GM19463 (cell line): Measurements from ENCODE around the gene SCNN1A.

Source experiments
- ATAC-seq: cut with Tn5 transposase; IDR thresholded peaks from one replicate; pipeline ENCODE4 v1.9.1; 2021; ENCODE audit warnings: mild to moderate bottlenecking, moderate library complexity; ENCODE audit not compliant: unreplicated experiment

Gene SCNN1A

DNA sequence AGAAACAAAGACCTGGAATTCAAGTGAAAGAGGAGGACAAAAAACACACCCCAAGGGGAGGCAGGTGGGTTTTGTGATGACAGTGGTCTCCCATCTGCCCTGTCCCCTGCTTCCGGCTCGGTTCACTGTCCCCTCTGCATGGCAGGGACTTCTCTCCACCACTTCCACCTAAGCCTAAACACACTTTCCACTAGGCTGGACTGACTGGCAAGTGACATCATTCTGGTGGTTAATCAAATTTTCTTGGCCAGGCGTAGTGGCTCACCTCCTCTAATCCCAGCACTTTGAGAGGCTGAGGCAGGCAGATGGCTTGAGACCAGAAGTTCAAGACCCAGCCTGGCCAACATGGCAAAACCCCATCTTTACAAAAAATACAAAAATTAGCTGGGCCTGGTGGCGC lies 53.0 kb downstream of the SCNN1A start:
- no peak for ATAC-seq

DNA sequence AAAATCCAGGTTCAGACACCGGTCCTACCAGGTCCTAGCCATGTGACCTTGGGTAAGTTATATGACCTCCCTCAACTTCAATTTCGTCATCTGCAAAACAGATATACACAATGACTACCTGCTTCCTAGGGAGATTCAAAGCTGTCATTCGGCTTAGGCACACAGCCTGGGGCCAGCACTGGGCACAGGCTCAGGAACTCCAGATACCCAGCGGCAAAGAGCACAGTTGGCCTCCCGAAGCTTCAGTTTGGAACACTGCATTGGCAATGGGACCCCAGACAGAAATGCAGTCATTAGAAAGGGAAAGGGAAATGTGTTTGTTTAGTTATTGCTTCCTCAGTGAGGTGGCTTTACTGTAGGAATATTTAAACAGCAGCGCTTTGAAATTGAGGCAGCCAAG lies 53.5 kb downstream of the SCNN1A start:
- ATAC-seq, result no peak

DNA sequence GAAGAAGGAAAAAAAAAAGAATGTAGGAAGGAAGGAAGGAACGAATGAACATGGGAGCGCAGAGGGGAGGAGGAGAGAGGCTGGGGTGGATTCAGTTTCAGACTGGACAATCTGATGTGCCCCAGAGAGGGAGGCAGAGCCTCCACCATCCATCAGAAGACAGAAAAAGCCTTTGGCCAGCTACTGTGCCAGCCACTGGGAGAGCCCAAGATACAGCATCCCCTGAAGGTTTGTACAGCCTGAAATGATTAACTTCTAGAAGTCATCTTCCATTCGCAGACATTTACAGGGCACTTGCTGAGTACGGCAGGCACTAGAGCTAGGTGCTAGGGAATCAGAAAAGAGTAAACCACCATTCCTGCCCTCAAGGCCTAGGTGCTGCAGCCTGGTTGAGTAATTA lies 55.9 kb downstream of the SCNN1A start:
- no peak for ATAC-seq

DNA sequence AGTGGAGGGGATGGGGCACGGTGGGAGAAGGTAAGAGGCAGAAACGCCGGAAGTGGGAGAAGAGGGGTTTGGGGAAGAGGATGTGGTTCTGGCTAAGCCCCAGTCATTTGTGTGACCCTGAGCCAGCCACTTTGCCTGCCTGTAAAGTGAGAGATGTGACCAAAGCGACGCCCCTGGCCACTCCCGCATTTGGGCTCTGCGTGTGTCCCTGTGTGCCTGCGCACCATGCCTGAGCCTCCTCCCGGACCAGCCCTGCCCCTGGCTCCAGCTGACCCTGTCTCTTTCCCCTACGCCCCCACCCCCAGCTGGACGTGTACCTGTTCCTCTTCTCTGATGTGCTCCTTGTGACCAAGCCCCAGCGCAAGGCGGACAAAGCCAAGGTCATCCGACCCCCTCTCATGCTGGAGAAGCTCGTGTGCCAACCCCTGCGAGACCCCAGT lies 56.9 kb downstream of the SCNN1A start:
- ATAC-seq, result no peak

DNA sequence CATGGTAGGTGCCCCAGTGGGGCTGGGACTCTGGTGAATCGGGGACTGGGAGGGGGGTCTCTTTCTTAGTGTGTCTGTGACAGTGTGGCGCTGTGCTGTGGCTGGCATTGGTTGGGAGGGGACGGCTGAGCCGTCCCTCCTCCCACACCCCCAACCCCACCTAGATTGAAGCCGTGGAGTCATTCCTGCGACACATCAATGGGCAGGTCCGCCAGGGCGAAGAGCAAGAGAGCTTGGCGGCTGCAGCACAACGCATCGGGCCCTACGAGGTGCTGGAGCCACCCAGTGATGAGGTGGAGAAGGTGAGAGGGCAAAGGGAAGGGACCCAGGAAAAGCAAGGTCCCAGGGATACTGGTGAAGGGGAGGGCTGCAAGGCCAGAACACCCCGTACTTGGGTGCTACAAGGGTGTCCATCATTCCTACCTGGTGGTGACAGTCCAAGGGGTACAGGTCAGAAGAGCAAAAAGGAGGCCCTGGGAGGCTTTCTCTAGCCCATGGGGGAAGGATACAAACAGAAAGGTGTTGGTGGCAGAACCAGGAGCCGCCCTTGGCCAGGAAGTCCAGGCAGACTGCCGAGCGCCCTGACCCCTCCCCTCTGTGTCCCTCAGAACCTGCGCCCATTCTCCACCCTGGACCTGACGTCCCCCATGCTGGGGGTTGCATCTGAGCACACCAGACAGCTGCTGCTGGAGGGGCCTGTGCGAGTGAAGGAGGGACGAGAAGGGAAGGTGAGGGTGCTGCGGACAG lies 57.5 kb downstream of the SCNN1A start:
- ATAC-seq, result no peak

DNA sequence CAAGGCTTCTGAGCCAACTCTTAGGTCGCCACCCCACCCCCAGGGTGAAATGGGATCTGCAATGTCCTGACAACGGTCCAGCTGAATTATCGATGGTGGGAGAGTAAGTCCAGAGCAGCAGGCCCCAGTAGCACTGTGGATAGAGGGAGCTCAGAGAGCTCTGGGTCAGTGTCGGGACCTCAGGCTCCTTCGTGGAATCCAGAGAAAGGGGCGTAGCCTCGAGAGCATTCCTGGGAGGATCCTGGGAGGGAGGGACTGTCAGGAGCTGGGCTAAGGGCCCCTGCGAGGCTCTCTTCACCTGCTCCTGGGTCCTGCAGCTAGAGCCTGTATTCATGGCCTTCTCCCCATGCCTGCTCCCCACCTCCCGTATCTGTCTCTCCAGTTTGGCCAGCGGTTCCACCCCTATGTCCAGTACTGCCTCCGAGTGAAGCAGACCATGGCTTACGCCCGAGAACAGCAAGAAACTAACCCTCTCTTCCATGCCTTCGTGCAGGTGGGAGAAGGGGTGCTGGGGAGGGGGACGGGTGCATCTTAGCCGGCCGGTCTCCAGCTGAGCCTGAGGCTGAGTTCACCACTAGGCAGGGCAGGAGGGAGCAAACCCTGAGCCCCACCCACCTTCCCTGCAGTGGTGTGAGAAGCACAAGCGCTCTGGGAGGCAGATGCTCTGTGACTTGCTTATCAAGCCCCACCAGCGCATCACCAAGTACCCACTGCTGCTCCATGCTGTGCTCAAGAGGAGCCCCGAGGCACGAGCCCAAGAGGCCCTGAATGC lies 58.3 kb downstream of the SCNN1A start:
- no peak for ATAC-seq

DNA sequence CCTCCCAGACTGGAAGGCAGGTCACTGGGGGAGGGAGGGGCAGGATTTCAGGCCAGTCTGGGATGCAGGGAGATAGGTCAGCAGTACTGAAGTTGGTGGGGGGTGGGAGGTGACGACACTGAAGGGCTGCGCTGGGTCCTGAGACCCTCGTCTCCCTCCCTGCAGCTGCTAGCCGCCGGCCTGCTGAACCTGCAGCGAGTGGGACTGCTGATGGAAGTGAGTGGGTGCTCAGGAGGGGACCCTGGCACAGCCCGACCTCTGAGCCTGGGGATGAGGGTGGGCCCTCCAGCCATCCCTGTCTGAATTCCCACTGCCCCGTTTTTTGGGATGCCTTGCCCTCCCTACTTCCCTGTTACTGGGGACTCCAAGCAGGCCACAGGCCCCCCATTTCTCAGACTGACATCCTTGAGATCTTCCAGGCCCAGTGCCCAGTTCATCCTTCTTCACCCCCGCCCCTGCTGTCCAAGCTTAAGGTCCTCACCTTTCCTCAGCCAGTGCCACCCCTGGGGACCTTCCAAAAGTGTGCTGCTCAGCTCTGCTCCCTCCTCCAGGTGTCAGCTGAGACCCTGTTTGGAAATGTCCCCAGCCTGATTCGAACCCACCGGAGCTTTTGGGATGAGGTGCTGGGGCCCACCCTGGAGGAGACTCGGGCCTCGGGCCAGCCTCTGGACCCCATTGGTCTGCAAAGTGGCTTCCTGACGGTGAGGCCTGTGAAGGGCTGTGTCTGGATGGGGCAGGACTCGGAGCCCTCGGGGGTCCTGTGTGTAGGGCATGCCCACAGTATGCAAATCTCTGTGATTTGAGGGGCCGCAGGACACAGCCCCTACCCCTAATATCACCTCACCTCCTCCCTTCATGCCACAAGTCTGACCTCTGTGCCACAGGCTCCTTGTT lies 59.4 kb downstream of the SCNN1A start:
- ATAC-seq, result no peak

DNA sequence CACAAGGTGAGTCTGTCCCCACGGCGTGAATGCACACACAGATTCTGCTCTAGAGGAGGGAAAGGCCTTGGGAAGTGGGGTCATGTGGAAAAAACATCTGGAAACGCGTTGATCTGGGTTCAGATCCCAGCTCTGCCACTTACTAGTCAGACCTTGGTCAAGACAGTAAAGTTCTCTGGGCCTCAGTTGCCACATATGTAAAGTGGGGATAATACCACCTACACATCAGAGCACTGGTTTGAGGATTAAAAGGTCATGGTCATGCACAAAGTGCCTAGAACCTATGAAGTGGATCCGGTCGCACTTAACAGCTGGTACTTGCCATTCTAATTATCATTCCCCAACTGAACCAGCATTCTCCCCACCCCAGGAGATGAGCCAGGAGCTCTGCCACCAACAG lies 60.2 kb downstream of the SCNN1A start:
- no peak for ATAC-seq

DNA sequence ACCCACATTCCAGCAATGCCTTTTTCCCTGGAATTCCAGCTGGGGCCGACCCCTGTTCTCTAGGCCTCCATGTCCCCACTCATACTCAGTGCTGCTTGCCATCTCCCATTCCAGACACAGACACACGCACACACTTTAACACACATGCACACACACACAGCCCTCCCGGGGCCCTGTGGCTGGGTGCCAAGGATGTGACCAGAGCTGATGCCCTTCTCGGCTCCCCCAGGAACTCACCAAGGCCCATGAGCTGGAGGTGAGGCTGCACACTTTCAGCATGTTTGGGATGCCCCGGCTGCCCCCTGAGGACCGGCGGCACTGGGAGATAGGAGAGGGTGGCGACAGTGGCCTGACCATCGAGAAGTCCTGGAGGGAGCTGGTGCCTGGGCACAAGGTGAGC lies 60.6 kb downstream of the SCNN1A start:
- ATAC-seq, result no peak

DNA sequence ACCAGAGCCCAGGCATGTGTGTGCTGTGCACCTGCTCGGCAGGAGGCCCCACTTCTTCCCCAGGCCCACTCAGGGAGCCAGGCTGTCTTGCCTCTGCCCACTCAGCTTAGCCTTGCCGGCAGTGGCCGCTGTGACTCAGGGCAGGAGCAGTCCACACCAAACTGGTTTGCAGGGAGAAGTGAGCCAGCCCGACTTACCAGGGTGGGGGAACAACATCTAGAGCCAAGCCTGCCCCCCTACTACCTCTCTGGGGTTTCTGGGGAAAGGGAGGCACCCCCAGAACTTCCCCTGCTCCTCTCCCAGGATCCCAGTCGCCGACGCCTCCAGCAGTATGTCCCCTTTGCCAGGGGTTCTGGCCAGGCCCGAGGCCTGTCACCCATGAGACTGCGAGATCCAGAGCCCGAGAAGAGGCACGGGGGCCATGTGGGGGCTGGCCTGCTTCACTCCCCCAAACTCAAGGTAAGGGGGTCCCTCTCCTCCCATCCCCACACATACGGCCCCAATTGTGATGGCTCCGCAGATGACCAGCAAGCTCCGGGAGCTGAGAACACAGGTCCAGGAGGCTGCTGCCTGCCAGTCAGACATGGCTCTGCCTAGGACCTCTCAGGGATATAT lies 61.9 kb downstream of the SCNN1A start:
- ATAC-seq, result no peak

DNA sequence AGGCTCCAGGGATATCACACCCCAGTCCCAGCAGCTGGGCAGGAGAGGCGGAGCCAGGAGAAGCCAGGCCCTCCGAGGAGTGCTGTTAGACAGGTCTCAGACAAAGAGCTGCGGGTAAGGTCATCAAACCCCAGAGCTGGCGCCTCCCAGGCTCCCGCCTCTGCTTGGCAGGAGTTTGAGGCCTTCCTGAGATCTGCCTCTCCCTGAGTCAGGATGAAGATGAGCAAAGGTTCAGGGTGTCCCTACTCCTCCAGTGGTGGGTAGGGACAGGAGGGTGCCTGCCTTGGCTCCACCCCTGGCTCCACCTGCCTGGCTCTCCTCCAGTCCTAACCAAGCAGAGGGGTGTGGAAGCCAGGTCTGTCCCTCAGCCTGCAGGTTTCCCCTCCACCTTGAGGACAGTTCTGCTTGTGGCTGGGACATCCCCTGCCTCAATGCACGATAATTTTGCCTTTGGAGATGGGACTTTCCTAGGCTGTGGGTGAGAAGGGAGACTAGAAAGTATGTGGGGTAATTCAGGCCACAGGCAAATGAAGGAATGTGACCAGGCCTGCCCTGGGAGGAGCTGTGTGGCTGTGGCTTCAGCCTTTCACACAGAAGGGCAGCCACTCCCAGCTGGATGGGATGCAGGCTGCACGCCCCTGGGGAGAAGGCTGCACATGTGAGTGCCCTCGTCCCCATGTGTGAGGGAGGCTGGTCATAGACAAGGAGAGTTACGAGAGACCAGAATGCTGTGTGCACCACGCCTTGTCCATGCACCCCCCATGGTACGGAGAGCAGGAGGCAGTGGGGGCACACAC lies 62.6 kb downstream of the SCNN1A start:
- ATAC-seq, result peak; percentile 68

DNA sequence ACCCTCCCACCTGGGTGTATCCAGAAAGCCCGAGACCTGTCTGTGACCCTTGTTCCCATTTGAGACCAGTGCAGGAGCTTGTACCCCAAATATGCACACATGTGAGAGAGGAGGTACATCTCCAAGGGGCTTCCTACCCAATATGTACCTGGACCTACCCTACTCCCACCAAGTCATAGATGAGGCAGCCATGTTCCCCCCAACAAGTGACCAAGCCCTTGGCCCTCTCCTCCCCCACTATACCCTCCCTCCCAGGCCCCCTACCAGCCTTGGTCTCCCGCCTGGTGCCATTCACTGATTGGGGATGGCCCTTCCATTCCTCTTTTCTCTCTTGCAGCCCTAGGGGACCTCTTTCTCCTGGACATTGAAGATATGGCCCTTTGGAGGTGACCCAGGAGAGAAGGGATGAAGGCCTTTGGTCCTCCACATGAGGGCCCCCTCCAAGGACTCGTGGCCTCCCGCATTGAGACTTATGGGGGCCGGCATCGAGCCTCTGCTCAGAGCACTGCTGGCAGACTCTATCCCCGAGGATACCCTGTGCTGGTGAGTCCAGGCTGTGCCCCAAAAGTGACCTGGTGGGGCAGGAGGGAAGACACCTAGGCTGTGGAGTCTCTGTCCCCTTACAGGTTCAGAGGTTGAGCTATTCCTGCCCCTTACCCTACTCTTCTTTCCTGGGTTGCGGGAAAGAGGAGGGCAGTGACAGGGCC lies 63.4 kb downstream of the SCNN1A start:
- no peak for ATAC-seq

DNA sequence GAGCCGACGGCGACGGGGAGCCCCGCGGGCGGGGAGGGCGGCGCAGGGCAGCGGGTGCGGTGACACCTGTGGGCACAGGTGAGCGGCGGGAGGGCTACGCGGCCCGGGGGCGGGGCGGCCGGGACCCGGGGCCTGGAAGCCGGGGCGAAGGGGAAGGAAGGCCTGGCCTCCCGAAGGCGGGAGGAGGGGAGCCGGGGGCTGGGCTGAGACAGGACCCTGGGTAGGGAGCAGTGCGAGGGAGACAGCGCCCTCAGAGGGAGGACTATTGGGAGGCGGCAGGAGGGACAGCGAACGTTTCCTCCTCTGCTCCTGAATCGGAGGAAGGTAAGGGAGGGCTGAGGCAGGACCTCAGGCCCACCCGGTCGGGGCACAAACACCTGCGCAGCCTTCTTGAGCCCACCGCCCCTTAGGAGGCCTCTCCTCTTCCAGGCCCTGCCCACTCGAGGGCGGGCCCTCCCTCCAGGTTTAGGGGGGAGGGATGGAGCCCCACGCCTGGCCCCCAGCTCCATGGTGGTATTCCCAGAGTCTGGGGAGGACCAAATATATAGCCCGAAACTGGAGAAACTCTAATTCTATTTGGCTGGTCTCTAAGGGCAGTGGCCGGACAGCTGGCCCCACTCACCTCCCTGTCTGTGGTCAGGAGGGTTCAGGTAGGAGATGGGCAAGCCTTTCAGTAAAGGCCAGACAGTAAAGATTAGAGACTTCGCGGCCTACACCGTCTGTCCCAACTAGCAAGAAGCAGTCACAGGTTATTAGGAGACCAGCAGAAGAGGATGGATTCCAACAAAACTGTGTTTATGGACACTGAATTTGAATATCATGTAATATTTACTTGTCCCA lies 64.4 kb downstream of the SCNN1A start:
- ATAC-seq, result no peak

DNA sequence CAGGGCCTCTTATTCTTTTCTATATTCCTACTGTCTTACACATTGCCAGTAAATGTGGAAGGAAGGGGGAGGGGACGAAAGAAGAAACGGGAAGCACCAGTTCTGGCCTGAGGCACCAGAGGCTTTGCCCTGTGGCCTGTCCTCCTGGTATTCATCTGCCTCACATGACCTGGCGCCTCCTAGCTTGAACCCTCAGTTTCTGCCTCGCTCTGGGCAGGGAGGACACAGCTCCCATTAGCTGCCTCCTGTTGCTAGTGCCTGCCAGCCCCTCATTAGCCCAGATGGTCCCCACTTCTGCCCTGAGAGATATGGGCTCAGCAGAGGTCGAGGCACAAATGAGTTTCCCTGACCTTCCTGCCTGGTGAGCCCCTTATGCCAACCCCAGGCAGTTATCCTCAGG lies 67.8 kb downstream of the SCNN1A start:
- ATAC-seq, result no peak

DNA sequence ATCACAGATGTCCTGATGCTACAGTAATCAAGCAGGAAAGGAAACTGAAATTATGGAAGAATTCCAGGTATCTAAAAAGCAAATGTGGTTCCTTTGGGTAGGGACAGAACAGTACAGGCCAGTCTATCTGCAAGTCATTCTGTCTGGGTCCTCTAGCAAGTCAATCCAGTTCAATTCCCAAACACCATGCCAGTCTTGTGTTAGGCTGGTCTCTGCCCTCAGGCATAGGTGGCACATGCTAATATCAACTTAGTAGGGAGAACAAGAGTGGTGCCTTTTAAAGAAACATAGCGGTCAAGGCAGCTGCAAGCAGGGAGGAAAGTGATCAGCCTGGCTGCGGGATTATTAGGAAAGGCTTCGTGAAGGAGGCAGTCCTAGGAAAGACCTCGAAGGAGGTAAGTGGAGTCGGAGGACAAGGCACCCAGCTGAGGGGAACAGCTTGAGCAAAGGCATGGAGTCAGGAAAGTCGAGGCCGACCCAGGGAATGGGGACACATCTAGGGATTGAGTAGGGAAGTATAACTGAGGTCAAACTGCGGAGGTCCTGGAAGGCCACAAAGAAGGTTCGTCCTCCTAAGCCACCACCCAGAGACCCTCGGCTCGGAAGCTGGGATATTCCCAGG lies 68.7 kb downstream of the SCNN1A start:
- no peak for ATAC-seq

DNA sequence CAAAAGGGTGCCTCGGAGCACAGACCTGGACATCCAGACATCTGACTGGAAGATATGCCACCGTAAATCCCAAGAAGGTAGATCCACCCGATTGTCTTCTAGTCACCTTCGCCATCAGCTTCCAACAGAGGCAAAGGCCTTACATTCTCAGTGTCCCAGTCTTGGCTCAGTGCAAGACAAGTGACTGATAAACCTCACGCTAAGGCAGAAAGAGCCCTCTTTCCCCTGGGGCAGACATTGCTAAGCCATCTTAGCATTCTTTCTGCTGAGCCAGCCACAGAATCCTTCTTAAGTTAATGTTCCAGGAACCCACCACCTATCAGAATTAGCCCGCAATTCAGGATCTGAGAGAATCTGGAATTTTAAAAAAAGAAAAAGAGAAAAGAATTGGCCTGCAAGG lies 69.2 kb downstream of the SCNN1A start:
- ATAC-seq, result no peak

DNA sequence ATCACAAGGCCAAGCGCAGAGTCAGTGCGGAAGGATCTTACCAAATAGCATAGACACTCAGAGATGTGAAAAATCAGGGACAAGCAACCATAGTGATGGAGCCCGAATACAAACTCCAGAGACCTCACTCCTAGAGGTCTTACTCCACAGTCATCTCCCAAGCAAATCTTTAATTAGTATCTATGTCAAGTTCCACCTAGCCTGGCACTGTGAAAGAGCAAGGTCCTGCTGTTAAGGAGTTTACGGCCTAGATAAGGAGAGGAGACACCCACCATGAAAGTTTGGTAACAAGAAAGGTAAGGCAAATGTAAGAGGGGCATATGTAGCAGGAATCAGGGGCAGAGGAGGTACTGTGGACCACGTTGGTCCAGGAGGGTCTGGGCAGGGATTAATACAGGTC lies 72.3 kb downstream of the SCNN1A start:
- no peak for ATAC-seq

DNA sequence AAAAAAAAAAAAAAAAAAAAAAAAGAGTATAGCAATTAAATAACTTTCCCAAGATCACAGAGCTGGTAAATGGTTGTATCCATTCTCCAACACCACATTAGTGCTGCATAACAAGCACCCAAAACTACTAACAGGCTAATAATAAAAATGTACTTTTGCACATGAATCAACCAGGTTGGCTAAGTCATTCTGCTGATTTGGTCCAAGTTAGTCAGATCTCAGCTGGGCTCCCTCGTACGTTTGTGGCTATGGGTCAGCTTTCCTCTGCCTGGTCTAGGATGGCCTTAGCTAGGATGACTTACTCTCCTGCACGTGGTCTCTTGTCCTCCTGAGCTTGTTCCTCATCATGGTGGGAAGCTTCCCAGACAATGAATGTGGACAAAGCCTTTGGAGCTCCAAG lies 72.7 kb downstream of the SCNN1A start:
- ATAC-seq, result no peak
